ENCODE results near the gene JAG2. TPM values are rescaled to one million over a fixed set of nuclear protein-coding genes. Genes with fewer than 3 reads are reported as not detected.

JAG2 gene
- total RNA-seq, 4 donors from 2014 or later: 5.0 to 19.0 (median 13.9) TPM

GRCh38 chr14:105105158-105105557, 63.4 kb downstream of the JAG2 start:
- Histone ChIP-seq H3K36me3 (no peaks in the 10 kb centered on the region), H3K4me1 (no peaks in the 10 kb centered on the region), H3K27me3 (peaks cover 0 to 33% (median 0%) of the 10 kb centered on the region in 4 donors), H3K27ac (replicated peaks in 1 of 4) (no peak overlapping the region), H3K4me3 (no peak overlapping the region), H3K9me3 (peaks cover 0 to 9% (median 0%) of the 10 kb centered on the region in 4 donors)
- WGBS: 78% methylated on average over 7 of the region's 7 CpGs
- intact Hi-C loops (cut with DNase I): no loop called here
- TF ChIP-seq POLR2AphosphoS5 (IDR thresholded peaks at IDR 0.05): no peak
- no peak for DNase-seq (ENCODE audit: extremely low spot score)

DNA sequence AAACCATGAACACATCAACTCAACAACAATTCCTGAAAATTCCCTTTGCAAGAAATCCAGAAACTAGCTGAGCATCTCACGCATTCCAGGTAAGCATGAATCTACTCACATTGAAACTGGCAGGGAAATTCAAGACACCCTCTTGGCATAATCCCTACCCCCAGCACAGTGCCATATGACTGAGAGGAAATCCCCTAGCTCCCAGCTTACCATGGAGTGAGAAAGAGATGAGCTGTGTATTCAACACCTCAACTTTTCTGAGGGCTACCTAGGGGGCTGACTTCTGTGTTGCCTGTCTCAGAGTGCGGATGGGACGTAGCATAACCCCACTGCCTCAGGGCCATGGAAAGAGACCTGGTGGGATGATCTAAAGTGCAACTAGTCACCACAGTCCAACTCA, 65.7 kb downstream of the JAG2 start:
- H3K36me3 ChIP-seq: no peaks in the 10 kb centered on the region
- 87% methylated on average over 3 of the region's 3 CpGs for WGBS
- no peak overlapping the region for H3K4me3 ChIP-seq
- no peaks in the 10 kb centered on the region for H3K4me1 ChIP-seq
- TF ChIP-seq POLR2AphosphoS5 (IDR thresholded peaks at IDR 0.05): no peak
- no peak for TF ChIP-seq POLR2A (IDR thresholded peaks at IDR 0.05; ENCODE audit: low read depth)
- no peak for TF ChIP-seq EP300 (IDR thresholded peaks at IDR 0.05)
- no peak for TF ChIP-seq CTCF (IDR thresholded peaks at IDR 0.05)
- peaks cover 0 to 9% (median 2%) of the 10 kb centered on the region in 4 donors for H3K9me3 ChIP-seq
- no peak overlapping the region for H3K27ac ChIP-seq (replicated peaks in 1 of 4)
- H3K27me3 ChIP-seq: peaks cover 0 to 32% (median 0%) of the 10 kb centered on the region in 4 donors
- intact Hi-C loops (cut with DNase I): no loop called here
- DNase-seq (ENCODE audit: extremely low spot score): no peak

- peaks cover 0 to 29% (median 0%) of the 10 kb centered on the region in 4 donors for H3K27me3 ChIP-seq
- H3K4me1 ChIP-seq: no peaks in the 10 kb centered on the region
- intact Hi-C loops (cut with DNase I): no loop called here
- TF ChIP-seq POLR2AphosphoS5 (IDR thresholded peaks at IDR 0.05) (no peak), POLR2A (IDR thresholded peaks at IDR 0.05; ENCODE audit: low read depth) (no peak), CTCF (IDR thresholded peaks at IDR 0.05) (no peak), EP300 (IDR thresholded peaks at IDR 0.05) (no peak)
- no peak overlapping the region for H3K27ac ChIP-seq (replicated peaks in 1 of 4)
- H3K4me3 ChIP-seq: no peak overlapping the region
- peaks cover 0 to 9% (median 2%) of the 10 kb centered on the region in 4 donors for H3K9me3 ChIP-seq
- H3K36me3 ChIP-seq: no peaks in the 10 kb centered on the region
- 88% methylated on average over 7 of the region's 7 CpGs for WGBS
- no peak for DNase-seq (ENCODE audit: extremely low spot score)
Measured at GRCh38 chr14:105102361-105102870, 66.2 kb downstream of the JAG2 start.

DNA sequence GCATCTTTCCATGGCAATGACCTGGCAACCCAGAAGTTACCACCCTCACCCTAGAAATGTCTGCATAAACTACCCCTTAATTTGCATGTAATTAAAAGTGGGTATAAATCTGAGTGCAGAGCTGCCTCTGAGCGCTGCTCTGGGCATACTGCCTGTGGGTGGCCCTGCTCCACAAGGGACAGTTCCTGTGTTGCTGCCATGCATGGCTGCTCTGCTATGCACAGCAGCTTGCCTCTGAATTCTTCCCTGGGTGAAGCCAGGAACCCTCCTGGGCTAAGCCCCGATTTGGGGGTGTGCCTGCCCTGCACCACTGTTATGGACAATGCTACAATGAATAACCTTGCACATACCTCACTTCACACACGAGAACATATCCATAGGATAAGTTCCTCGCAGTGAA, 67.7 kb downstream of the JAG2 start:
- Histone ChIP-seq H3K9me3 (peaks cover 0 to 9% (median 2%) of the 10 kb centered on the region in 4 donors), H3K27ac (replicated peaks in 1 of 4) (no peak overlapping the region), H3K36me3 (no peaks in the 10 kb centered on the region), H3K4me1 (no peaks in the 10 kb centered on the region), H3K27me3 (peaks cover 0 to 24% (median 0%) of the 10 kb centered on the region in 4 donors), H3K4me3 (no peak overlapping the region)
- TF ChIP-seq CTCF (IDR thresholded peaks at IDR 0.05) (no peak), EP300 (IDR thresholded peaks at IDR 0.05) (no peak), POLR2AphosphoS5 (IDR thresholded peaks at IDR 0.05) (no peak), POLR2A (IDR thresholded peaks at IDR 0.05; ENCODE audit: low read depth) (no peak)
- WGBS: 88% methylated on average over 4 of the region's 4 CpGs
- DNase-seq (ENCODE audit: extremely low spot score): no peak
- intact Hi-C loops (cut with DNase I): no loop called here

- intact Hi-C loops (cut with DNase I): no loop called here
- TF ChIP-seq POLR2A (IDR thresholded peaks at IDR 0.05; ENCODE audit: low read depth) (no peak), CTCF (IDR thresholded peaks at IDR 0.05) (no peak), POLR2AphosphoS5 (IDR thresholded peaks at IDR 0.05) (no peak), EP300 (IDR thresholded peaks at IDR 0.05) (no peak)
- DNase-seq (ENCODE audit: extremely low spot score): no peak
- H3K27ac ChIP-seq (replicated peaks in 1 of 4): no peak overlapping the region
- H3K36me3 ChIP-seq: no peaks in the 10 kb centered on the region
- H3K4me3 ChIP-seq: no peak overlapping the region
- no peaks in the 10 kb centered on the region for H3K4me1 ChIP-seq
- WGBS: 85% methylated on average over 6 of the region's 6 CpGs
- H3K9me3 ChIP-seq: peaks cover 0 to 9% (median 2%) of the 10 kb centered on the region in 4 donors
- peaks cover 0 to 18% (median 0%) of the 10 kb centered on the region in 4 donors for H3K27me3 ChIP-seq
Measured at GRCh38 chr14:105099778-105100177, 68.8 kb downstream of the JAG2 start.
